B cell (primary cell): ENCODE measurements around the gene CDC5L.

Experiments used
- EZH2 ChIP-seq: IDR thresholded peaks from 2 replicates; pipeline ENCODE4 v1.6.1; 2012; ENCODE audit warnings: borderline replicate concordance, low read depth, mild to moderate bottlenecking, moderate library complexity, low read length; ENCODE audit not compliant: insufficient read depth, poor library complexity, severe bottlenecking
- TF ChIP-seq, protein P1 (sequence below): fragments of 200-600 bp; IDR thresholded peaks from one replicate; pipeline ENCODE4 v1.8.0; 2022; ENCODE audit warnings: antibody characterized with exemption, mild to moderate bottlenecking

DNA sequence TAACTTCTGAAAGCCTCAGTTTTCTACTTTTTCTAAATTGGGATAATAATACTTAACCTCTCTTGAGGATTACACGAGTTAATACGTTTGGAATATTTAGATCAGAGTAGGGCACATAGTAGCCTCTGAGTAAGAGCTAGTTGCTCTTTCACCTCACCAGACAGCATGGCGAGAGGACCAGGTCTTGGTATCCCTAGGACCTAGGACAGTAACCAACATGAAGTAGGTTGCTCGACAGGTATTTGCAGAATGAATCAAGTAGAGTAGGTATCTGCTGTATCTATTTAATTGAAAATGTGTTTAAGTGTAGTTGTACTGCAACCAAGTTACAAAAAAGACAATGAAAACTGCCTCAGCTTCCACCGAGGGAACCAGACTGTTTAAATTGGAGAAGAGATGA, 1.4 kb downstream of the CDC5L start:
- TF ChIP-seq, protein P1, sequence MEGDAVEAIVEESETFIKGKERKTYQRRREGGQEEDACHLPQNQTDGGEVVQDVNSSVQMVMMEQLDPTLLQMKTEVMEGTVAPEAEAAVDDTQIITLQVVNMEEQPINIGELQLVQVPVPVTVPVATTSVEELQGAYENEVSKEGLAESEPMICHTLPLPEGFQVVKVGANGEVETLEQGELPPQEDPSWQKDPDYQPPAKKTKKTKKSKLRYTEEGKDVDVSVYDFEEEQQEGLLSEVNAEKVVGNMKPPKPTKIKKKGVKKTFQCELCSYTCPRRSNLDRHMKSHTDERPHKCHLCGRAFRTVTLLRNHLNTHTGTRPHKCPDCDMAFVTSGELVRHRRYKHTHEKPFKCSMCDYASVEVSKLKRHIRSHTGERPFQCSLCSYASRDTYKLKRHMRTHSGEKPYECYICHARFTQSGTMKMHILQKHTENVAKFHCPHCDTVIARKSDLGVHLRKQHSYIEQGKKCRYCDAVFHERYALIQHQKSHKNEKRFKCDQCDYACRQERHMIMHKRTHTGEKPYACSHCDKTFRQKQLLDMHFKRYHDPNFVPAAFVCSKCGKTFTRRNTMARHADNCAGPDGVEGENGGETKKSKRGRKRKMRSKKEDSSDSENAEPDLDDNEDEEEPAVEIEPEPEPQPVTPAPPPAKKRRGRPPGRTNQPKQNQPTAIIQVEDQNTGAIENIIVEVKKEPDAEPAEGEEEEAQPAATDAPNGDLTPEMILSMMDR = no peak
- no peak for TF ChIP-seq EZH2
